Tibial artery (tissue), 4 donors: ENCODE data around the gene MAML1.

ENCODE experiments used
- DNase-seq, 2 donors: peaks; one replicate each; pipeline ENCODE4 v3.0.0-alpha.2; 2019
- H3K27ac ChIP-seq, 2 donors: fragments of 200-600 bp; sonication (generic) in 1 of 2; 1 replicate in 1 of 2; 2 replicates in 1 of 2; pipeline ENCODE4 v1.5.1; 2018 to 2019; ENCODE audit warnings: mild to moderate bottlenecking in 1 of 2
- H3K27me3 ChIP-seq, 2 donors: fragments of 200-600 bp; sonication (generic) in 1 of 2; one replicate each; pipeline versions ENCODE4 v1.5.1 to v1.6.0; 2016 to 2019
- H3K36me3 ChIP-seq, 3 donors: fragments of 200-600 bp; sonication (generic) in 2 of 3; one replicate each; pipeline ENCODE4 v1.5.1; 2016 to 2019; ENCODE audit warnings: mild to moderate bottlenecking in 2 of 3
- H3K4me1 ChIP-seq, 4 donors: fragments of 200-600 bp; sonication (generic) in 2 of 4; 1 replicate in 3 of 4; 2 replicates in 1 of 4; pipeline ENCODE4 v1.5.1; 2016 to 2019
- H3K4me3 ChIP-seq, 2 donors: fragments of 200-600 bp; sonication (generic) in 1 of 2; 1 replicate in 1 of 2; 2 replicates in 1 of 2; pipeline ENCODE4 v1.5.1; 2018 to 2019; ENCODE audit warnings: mild to moderate bottlenecking in 2 of 2
- H3K9me3 ChIP-seq, 3 donors: fragments of 200-600 bp; sonication (generic) in 1 of 3; one replicate each; pipeline ENCODE4 v1.5.1; 2016 to 2019
- intact Hi-C: fragments of 100-400 bp; cut with DNase I; formaldehyde crosslinking; loops from one replicate; pipeline ENCODE4 v1.15.0; 2023; ENCODE audit warnings: low total_unique reads
- TF ChIP-seq, protein P1 (sequence below), 2 experiments: fragments of 200-600 bp in 1 of 2; fragments of 450-650 bp in 1 of 2; IDR thresholded peaks; one replicate each; pipeline ENCODE4 v1.5.1; 2017 to 2019; ENCODE audit warnings: antibody characterized with exemption in 2 of 2, mild to moderate bottlenecking in 1 of 2, moderate library complexity in 1 of 2

The MAML1 gene

GRCh38 chr5:179755022-179755421 is 22.4 kb downstream of the MAML1 start:
- TF ChIP-seq, protein P1, sequence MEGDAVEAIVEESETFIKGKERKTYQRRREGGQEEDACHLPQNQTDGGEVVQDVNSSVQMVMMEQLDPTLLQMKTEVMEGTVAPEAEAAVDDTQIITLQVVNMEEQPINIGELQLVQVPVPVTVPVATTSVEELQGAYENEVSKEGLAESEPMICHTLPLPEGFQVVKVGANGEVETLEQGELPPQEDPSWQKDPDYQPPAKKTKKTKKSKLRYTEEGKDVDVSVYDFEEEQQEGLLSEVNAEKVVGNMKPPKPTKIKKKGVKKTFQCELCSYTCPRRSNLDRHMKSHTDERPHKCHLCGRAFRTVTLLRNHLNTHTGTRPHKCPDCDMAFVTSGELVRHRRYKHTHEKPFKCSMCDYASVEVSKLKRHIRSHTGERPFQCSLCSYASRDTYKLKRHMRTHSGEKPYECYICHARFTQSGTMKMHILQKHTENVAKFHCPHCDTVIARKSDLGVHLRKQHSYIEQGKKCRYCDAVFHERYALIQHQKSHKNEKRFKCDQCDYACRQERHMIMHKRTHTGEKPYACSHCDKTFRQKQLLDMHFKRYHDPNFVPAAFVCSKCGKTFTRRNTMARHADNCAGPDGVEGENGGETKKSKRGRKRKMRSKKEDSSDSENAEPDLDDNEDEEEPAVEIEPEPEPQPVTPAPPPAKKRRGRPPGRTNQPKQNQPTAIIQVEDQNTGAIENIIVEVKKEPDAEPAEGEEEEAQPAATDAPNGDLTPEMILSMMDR (IDR thresholded peaks at IDR 0.05): no peak
- no peak overlapping the region for H3K27ac ChIP-seq
- DNase-seq: no peak

GRCh38 chr5:179758955-179759354 is 26.3 kb downstream of the MAML1 start:
- Histone ChIP-seq H3K4me3 (no peak overlapping the region), H3K27me3 (no peaks in the 10 kb centered on the region), H3K9me3 (no peaks in the 10 kb centered on the region), H3K36me3 (peaks cover 0 to 3% (median 0%) of the 10 kb centered on the region in 3 donors), H3K4me1 (peaks cover 0 to 64% (median 35%) of the 10 kb centered on the region in 4 donors), H3K27ac (no peak overlapping the region)
- no peak for DNase-seq
- intact Hi-C loops: no loop called here
- TF ChIP-seq, protein P1 (IDR thresholded peaks at IDR 0.05): no peak

More at GRCh38 chr5:179755022-179755421, 22.4 kb downstream of the MAML1 start:
- intact Hi-C loops: no loop called here
- no peak overlapping the region for H3K4me3 ChIP-seq
- H3K4me1 ChIP-seq: peaks cover 0 to 38% (median 15%) of the 10 kb centered on the region in 4 donors
- H3K36me3 ChIP-seq: peaks cover 0 to 5% (median 0%) of the 10 kb centered on the region in 3 donors
- no peaks in the 10 kb centered on the region for H3K9me3 ChIP-seq
- no peaks in the 10 kb centered on the region for H3K27me3 ChIP-seq

- H3K9me3 ChIP-seq: no peaks in the 10 kb centered on the region
- DNase-seq: no peak
- no peak overlapping the region for H3K27ac ChIP-seq
- intact Hi-C loops: loop anchor here (5.0 kb wide), 2 partner anchors 37 to 97 kb away; partner anchors contain the start of gene MRNIP
- H3K4me3 ChIP-seq: no peak overlapping the region
- H3K36me3 ChIP-seq: peaks cover 0 to 3% (median 0%) of the 10 kb centered on the region in 3 donors
- no peaks in the 10 kb centered on the region for H3K27me3 ChIP-seq
- H3K4me1 ChIP-seq: peaks cover 0 to 66% (median 40%) of the 10 kb centered on the region in 4 donors
- TF ChIP-seq, protein P1 (IDR thresholded peaks at IDR 0.05): no peak
Observed at GRCh38 chr5:179759581-179760551, 27.2 kb downstream of the MAML1 start.

- Histone ChIP-seq H3K9me3 (no peaks in the 10 kb centered on the region), H3K27ac (peak overlapping the region in 1 of 2 donors; percentile 70), H3K36me3 (peaks cover 5 to 23% (median 11%) of the 10 kb centered on the region in 3 donors), H3K4me1 (peaks cover 0 to 79% (median 55%) of the 10 kb centered on the region in 4 donors), H3K27me3 (no peaks in the 10 kb centered on the region), H3K4me3 (no peak overlapping the region)
- TF ChIP-seq, protein P1 (IDR thresholded peaks at IDR 0.05): no peak
- no peak for DNase-seq
- intact Hi-C loops: loop anchor here (5.0 kb wide), 2 partner anchors 35 to 95 kb away; partner anchors contain the start of gene MRNIP
Observed at GRCh38 chr5:179762079-179762780, 29.6 kb downstream of the MAML1 start.

GRCh38 chr5:179762781-179763176 is 30.2 kb downstream of the MAML1 start:
- DNase-seq: no peak
- H3K9me3 ChIP-seq: no peaks in the 10 kb centered on the region
- H3K36me3 ChIP-seq: peaks cover 5 to 26% (median 11%) of the 10 kb centered on the region in 3 donors
- intact Hi-C loops: loop anchor here (5.0 kb wide), 2 partner anchors 35 to 95 kb away; partner anchors contain the start of gene MRNIP
- peaks cover 0 to 76% (median 55%) of the 10 kb centered on the region in 4 donors for H3K4me1 ChIP-seq
- TF ChIP-seq, protein P1 (IDR thresholded peaks at IDR 0.05): no peak
- H3K27ac ChIP-seq: peak overlapping the region in 1 of 2 donors; percentile 70
- no peaks in the 10 kb centered on the region for H3K27me3 ChIP-seq
- no peak overlapping the region for H3K4me3 ChIP-seq
